MV-4-11 (cell line): ENCODE results near the gene SCRT2.

ENCODE experiments used
- DNase-seq: peaks from one replicate; lab custom pipeline; 2025; lab: John Stamatoyannopoulos, UW

Gene SCRT2

GRCh38 chr20:672963-673602 is 2.5 kb downstream of the SCRT2 start:
- DNase-seq = no peak

- DNase-seq = peak; percentile 38
Measured at GRCh38 chr20:671252-672030, 4.2 kb downstream of the SCRT2 start.

GRCh38 chr20:669573-669972 is 6.0 kb downstream of the SCRT2 start:
- no peak for DNase-seq

- no peak for DNase-seq
Measured at GRCh38 chr20:668638-669037, 7.0 kb downstream of the SCRT2 start.

- no peak for DNase-seq
Measured at GRCh38 chr20:668050-668449, 7.6 kb downstream of the SCRT2 start.

- DNase-seq = peak; percentile 26
Measured at GRCh38 chr20:667351-668034, 8.1 kb downstream of the SCRT2 start.

- DNase-seq = no peak
Measured at GRCh38 chr20:666877-667276, 8.7 kb downstream of the SCRT2 start.

GRCh38 chr20:665276-665675 is 10.3 kb downstream of the SCRT2 start:
- no peak for DNase-seq

GRCh38 chr20:664576-664975 is 11.0 kb downstream of the SCRT2 start:
- no peak for DNase-seq

GRCh38 chr20:664151-664550 is 11.5 kb downstream of the SCRT2 start:
- no peak for DNase-seq

GRCh38 chr20:663315-664090 is 12.1 kb downstream of the SCRT2 start:
- DNase-seq = no peak

- no peak for DNase-seq
Measured at GRCh38 chr20:662277-663192, 13.1 kb downstream of the SCRT2 start.

- DNase-seq = no peak
Measured at GRCh38 chr20:661474-662270, 13.9 kb downstream of the SCRT2 start.

GRCh38 chr20:658731-659291 is 16.8 kb downstream of the SCRT2 start:
- peak; percentile 51 for DNase-seq

- DNase-seq = no peak
Measured at GRCh38 chr20:658202-658601, 17.4 kb downstream of the SCRT2 start.

- DNase-seq = peak; percentile 60
Measured at GRCh38 chr20:655726-656624, 19.6 kb downstream of the SCRT2 start.

GRCh38 chr20:654417-654750 is 21.2 kb downstream of the SCRT2 start:
- peak; percentile 15 for DNase-seq

GRCh38 chr20:653590-654416 is 21.8 kb downstream of the SCRT2 start:
- DNase-seq = no peak
